HepG2 (cell line): ENCODE measurements around the gene ACTR1B. TPM values are rescaled to one million over a fixed set of nuclear protein-coding genes. Genes with fewer than 3 reads are reported as not detected.
A peak's percentile ranks its signal among the peaks of the same experiment; 100 is the strongest.

ENCODE experiments used
- ATF5 ChIP-seq: sonication (generic); formaldehyde crosslinking; IDR thresholded peaks from 2 replicates; pipeline ENCODE4 v1.4.0; 2020; ENCODE audit warnings: mild to moderate bottlenecking, low read depth, missing genetic modification reagents
- CAMTA2 ChIP-seq: sonication (generic); formaldehyde crosslinking; IDR thresholded peaks from 2 replicates; pipeline ENCODE4 v1.4.0; 2020; ENCODE audit warnings: mild to moderate bottlenecking, missing genetic modification reagents, borderline replicate concordance
- HNRNPK ChIP-seq: fragments of 200-400 bp; formaldehyde crosslinking; IDR thresholded peaks from 2 replicates; pipeline ENCODE4 v1.6.1; 2018; ENCODE audit warnings: low read length, low read depth, moderate library complexity, mild to moderate bottlenecking; ENCODE audit not compliant: poor library complexity, severe bottlenecking
- PCBP2 ChIP-seq: fragments of 200-400 bp; formaldehyde crosslinking; optimal IDR thresholded peaks from 2 replicates; pipeline ENCODE3; 2018; ENCODE audit warnings: low read length, low read depth; ENCODE audit not compliant: poor library complexity, severe bottlenecking
- PITX1 ChIP-seq: sonication (generic); formaldehyde crosslinking; IDR thresholded peaks from 2 replicates; pipeline ENCODE4 v1.5.1; 2020; ENCODE audit warnings: mild to moderate bottlenecking, missing genetic modification reagents
- PTBP1 ChIP-seq: fragments of 200-400 bp; formaldehyde crosslinking; IDR thresholded peaks from 2 replicates; pipeline ENCODE4 v1.6.1; 2018; ENCODE audit warnings: low read length, low read depth; ENCODE audit not compliant: poor library complexity, severe bottlenecking
- SNAPC2 ChIP-seq: sonication (generic); formaldehyde crosslinking; IDR thresholded peaks from 2 replicates; pipeline ENCODE4 v1.8.1; 2022; ENCODE audit warnings: mild to moderate bottlenecking, missing genetic modification reagents
- TEAD3 ChIP-seq: optimal IDR thresholded peaks from 2 replicates; pipeline ENCODE3; 2016; ENCODE audit warnings: borderline replicate concordance
- ZBTB4 ChIP-seq: sonication (generic); formaldehyde crosslinking; IDR thresholded peaks from 2 replicates; pipeline ENCODE4 v1.4.0; 2020; ENCODE audit warnings: missing genetic modification reagents, mild to moderate bottlenecking, borderline replicate concordance
- ZNF101 ChIP-seq: sonication (generic); formaldehyde crosslinking; IDR thresholded peaks from 2 replicates; pipeline ENCODE4 v1.4.0; 2020; ENCODE audit warnings: mild to moderate bottlenecking, low read depth, missing genetic modification reagents, borderline replicate concordance
- ZNF292 ChIP-seq: sonication (generic); formaldehyde crosslinking; IDR thresholded peaks from 2 replicates; pipeline ENCODE4 v1.8.1; 2022; ENCODE audit warnings: mild to moderate bottlenecking, low read depth, missing genetic modification reagents, borderline replicate concordance
- ZNF589 ChIP-seq: sonication (generic); formaldehyde crosslinking; conservative IDR thresholded peaks from 2 replicates; pipeline ENCODE4 v1.8.0; 2022; ENCODE audit warnings: mild to moderate bottlenecking, moderate library complexity, missing genetic modification reagents
- polyA plus RNA-seq, 8 experiments: library from polyadenylated mRNA; depleted of rRNA in 3 of 8; stranded (reverse) in 7 of 8; unstranded in 1 of 8; fragments of >200 nt; fragmentation: Illumina TruSeq in 4 of 8; extraction: Trizol in 4 of 8; gene quantifications; 2 replicates each; pipeline versions ENCODE4 v1.2.1 to v1.2.3, GENCODE V29; 2011 to 2016; ENCODE audit warnings: low read depth in 4 of 8, missing spikeins in 1 of 8, mixed read lengths in 1 of 8; ENCODE audit not compliant: insufficient read depth in 1 of 8
- total RNA-seq, 5 experiments: library from RNA; depleted of rRNA; stranded (reverse); fragments of >200 nt; fragmentation: Illumina TruSeq; extraction: Trizol; gene quantifications; 2 replicates each; pipeline ENCODE4 v1.2.3, GENCODE V29; 2016; ENCODE audit warnings: low read depth in 1 of 5
- TF ChIP-seq, protein P1 (sequence below): sonication (generic); formaldehyde crosslinking; IDR thresholded peaks from 2 replicates; pipeline ENCODE4 v1.5.0; 2020; ENCODE audit warnings: mild to moderate bottlenecking, missing genetic modification reagents, borderline replicate concordance
- TF ChIP-seq, protein P2 (sequence below): sonication (generic); formaldehyde crosslinking; IDR thresholded peaks from 2 replicates; pipeline ENCODE4 v1.4.0; 2020; ENCODE audit warnings: missing genetic modification reagents, borderline replicate concordance
- TF ChIP-seq, protein P3 (sequence below): sonication (generic); formaldehyde crosslinking; IDR thresholded peaks from 2 replicates; pipeline ENCODE4 v1.8.0; 2022; ENCODE audit warnings: mild to moderate bottlenecking, missing genetic modification reagents; ENCODE audit not compliant: insufficient replicate concordance

The ACTR1B gene
- total and polyA plus RNA-seq, 2 of the 13 experiments (the other 11 are each of a cell fraction or from before 2014, with no cell fraction given) = 61.7 to 76.7 TPM

GRCh38 chr2:97663962-97664635, at the start of gene ACTR1B (continued):
- TF ChIP-seq PCBP2 (no peak), SNAPC2 (CRISPR knock-in tag) (peak; percentile 4; the same call in 1 of the 2 replicates), ZNF101 (no peak), CAMTA2 (CRISPR knock-in tag) (peak; percentile 83; the same call in 1 of the 2 replicates), ZNF292 (no peak), PTBP1 (peak; percentile 94), TEAD3 (CRISPR knock-in tag) (peak; percentile 59), ZBTB4 (CRISPR knock-in tag) (no peak), ZNF589 (CRISPR knock-in tag) (no peak), HNRNPK (peak; percentile 36), ATF5 (CRISPR knock-in tag) (no peak), PITX1 (no peak)
- TF ChIP-seq, protein P1, sequence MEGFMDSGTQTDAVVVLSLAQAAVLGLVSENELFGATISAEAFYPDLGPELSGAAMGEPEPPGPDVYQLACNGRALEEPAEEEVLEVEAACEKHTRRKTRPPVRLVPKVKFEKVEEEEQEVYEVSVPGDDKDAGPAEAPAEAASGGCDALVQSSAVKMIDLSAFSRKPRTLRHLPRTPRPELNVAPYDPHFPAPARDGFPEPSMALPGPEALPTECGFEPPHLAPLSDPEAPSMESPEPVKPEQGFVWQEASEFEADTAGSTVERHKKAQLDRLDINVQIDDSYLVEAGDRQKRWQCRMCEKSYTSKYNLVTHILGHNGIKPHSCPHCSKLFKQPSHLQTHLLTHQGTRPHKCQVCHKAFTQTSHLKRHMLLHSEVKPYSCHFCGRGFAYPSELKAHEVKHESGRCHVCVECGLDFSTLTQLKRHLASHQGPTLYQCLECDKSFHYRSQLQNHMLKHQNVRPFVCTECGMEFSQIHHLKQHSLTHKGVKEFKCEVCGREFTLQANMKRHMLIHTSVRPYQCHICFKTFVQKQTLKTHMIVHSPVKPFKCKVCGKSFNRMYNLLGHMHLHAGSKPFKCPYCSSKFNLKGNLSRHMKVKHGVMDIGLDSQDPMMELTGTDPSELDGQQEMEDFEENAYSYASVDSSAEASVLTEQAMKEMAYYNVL (CRISPR knock-in tag) = peak; percentile 63; the same call in 1 of the 2 replicates
- TF ChIP-seq, protein P2, sequence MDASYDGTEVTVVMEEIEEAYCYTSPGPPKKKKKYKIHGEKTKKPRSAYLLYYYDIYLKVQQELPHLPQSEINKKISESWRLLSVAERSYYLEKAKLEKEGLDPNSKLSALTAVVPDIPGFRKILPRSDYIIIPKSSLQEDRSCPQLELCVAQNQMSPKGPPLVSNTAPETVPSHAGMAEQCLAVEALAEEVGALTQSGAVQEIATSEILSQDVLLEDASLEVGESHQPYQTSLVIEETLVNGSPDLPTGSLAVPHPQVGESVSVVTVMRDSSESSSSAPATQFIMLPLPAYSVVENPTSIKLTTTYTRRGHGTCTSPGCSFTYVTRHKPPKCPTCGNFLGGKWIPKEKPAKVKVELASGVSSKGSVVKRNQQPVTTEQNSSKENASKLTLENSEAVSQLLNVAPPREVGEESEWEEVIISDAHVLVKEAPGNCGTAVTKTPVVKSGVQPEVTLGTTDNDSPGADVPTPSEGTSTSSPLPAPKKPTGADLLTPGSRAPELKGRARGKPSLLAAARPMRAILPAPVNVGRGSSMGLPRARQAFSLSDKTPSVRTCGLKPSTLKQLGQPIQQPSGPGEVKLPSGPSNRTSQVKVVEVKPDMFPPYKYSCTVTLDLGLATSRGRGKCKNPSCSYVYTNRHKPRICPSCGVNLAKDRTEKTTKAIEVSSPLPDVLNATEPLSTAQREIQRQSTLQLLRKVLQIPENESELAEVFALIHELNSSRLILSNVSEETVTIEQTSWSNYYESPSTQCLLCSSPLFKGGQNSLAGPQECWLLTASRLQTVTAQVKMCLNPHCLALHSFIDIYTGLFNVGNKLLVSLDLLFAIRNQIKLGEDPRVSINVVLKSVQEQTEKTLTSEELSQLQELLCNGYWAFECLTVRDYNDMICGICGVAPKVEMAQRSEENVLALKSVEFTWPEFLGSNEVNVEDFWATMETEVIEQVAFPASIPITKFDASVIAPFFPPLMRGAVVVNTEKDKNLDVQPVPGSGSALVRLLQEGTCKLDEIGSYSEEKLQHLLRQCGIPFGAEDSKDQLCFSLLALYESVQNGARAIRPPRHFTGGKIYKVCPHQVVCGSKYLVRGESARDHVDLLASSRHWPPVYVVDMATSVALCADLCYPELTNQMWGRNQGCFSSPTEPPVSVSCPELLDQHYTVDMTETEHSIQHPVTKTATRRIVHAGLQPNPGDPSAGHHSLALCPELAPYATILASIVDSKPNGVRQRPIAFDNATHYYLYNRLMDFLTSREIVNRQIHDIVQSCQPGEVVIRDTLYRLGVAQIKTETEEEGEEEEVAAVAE (CRISPR knock-in tag) = peak; percentile 65; the same call in 1 of the 2 replicates
- TF ChIP-seq, protein P3, sequence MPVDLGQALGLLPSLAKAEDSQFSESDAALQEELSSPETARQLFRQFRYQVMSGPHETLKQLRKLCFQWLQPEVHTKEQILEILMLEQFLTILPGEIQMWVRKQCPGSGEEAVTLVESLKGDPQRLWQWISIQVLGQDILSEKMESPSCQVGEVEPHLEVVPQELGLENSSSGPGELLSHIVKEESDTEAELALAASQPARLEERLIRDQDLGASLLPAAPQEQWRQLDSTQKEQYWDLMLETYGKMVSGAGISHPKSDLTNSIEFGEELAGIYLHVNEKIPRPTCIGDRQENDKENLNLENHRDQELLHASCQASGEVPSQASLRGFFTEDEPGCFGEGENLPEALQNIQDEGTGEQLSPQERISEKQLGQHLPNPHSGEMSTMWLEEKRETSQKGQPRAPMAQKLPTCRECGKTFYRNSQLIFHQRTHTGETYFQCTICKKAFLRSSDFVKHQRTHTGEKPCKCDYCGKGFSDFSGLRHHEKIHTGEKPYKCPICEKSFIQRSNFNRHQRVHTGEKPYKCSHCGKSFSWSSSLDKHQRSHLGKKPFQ (CRISPR knock-in tag) = peak; percentile 12
